HG02870 (cell line): ENCODE measurements around the gene EVA1C.
"Not testable (repeated sequence)": the region's sequence is repeated elsewhere in the genome, so short reads cannot be mapped to it uniquely, and the experiment has no call there.

Experiments
- ATAC-seq: cut with Tn5 transposase; IDR thresholded peaks from one replicate; pipeline ENCODE4 v1.9.1; 2021; ENCODE audit warnings: mild to moderate bottlenecking, moderate library complexity; ENCODE audit not compliant: unreplicated experiment

EVA1C gene

GRCh38 chr21:32423320-32424190 is 11.0 kb downstream of the EVA1C start:
- ATAC-seq: no peak

DNA sequence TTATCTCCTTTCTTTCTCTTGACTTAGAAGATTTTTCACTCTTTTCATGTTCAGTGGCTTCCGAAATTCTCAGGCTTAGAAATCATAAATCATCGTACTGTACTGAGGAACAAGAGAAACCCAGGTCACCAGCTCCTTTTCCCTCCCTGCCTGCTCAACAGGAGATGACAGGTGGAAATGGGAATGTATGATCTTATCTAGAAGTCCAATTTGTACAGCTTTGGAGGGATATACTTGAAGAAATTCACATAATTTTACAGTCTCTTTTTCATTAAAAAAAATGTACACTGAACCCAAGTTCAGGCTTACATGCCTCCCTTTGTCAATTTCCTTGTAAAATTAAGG is 11.7 kb downstream of the EVA1C start:
- no peak for ATAC-seq

DNA sequence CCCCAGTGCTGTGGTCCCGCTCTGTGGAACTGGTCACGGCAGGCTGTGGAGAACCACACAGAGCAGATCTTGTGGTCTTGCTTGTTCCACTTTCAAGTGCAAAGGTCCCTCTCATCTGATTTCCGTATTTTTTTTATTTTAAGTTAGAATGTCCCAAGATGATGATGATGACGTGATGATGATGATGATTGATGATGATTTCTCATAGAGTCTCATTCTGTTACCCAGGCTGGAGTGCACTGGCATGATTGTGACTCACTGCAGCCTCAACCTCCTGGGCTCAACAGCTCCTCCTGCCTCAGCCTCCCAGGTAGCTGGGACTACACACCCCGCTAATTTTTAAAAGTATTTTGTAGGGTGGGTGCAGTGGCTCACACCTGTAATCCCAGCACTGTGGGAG is 12.2 kb downstream of the EVA1C start:
- no peak for ATAC-seq

DNA sequence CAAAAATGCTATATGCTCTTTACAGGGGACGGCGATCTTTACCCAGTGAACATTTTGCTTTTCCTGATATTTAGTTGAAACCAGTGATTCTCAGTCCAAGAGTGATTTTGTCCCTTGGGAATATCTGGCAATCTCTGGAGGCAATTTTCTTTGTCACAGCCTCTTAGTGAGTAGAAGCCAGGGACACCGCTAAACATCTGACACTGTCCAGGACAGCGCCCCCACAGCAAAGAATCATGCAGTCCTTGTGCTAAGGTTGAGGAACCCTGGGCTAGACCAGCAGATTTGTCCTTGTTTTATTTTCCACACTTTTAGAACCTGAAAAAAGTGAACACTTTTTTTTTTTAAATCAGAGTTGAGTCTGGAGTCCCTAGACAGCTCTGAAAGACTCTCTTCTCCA is 13.1 kb downstream of the EVA1C start:
- no peak for ATAC-seq

DNA sequence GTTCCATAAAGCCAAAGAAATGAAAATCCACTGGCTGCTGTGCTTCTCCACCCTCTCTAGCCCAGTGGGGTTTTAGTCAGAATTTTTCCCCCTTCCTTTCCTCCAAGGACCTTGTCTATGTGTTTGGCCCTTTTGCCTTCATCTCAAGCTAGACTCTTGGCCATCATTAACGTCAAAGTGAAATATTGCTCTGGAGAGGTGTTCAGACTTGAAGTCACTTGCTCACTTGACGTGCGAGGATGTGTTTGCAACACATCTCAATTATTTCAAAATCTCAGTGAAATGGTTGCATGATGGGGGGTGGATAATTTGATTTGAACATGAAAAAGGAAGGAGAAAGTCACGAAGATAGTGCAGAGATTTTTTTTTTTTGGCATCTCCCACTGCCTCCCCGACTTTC is 13.6 kb downstream of the EVA1C start:
- ATAC-seq: no peak

DNA sequence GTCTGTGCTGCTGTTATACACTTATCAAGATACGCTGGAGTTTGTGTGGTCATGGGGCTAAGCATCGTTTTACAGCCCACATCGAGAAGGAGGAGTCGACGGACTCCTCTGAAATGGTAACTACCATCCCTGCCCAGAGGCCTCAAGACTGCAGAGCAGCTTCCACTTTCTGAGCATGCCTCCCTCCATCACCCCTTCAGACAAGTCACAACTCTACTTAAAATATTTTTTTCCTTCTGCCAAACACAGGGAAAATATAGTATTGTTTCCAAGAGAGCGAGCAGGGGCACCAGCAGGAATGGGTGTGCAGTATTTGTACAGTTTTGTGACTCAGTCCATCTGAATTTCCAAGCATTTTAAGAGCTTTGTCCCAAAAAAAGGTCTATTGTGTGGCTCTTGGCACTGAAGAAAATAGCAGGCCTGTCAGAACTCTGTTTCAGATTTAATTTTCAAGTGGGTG is 14.1 kb downstream of the EVA1C start:
- no peak for ATAC-seq

GRCh38 chr21:32427958-32428623 is 15.6 kb downstream of the EVA1C start:
- no peak for ATAC-seq

DNA sequence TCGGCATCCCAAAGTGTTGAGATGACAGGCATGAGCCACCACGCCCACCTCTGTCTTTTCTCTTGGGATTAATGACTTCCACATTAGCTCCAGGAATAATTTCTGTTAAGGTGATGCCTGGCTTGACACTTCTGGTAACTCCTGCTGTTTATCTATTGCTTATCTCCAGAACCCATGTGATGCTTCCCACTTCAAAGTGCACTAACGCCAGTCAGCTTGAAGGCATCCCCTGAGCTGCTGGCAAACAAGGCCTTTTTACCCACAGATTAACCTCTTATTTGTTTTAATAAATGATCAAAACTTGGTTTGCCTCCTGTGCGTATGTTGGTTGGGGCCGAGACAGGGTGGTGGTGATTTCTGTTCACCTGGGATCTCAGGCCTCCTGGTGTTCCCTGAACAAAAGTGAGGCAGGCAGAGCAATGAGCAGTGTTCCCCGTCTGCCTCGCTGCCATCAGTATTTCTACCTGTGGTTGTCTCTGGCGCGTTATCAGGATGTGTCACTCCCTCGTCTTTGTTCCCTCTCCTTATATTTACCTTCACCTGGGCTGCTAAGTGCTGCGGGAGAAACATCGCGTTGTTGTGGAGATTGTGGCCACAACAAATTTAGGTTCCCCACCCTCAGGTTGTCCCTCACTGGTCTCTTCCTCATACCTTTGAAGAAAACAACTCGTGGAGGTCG is 20.6 kb downstream of the EVA1C start:
- ATAC-seq: not testable (repeated sequence)

GRCh38 chr21:32437729-32438128 is 25.2 kb downstream of the EVA1C start:
- ATAC-seq: no peak

GRCh38 chr21:32442566-32443318 is 30.2 kb downstream of the EVA1C start:
- ATAC-seq: no peak

GRCh38 chr21:32445101-32445500 is 32.6 kb downstream of the EVA1C start:
- no peak for ATAC-seq

DNA sequence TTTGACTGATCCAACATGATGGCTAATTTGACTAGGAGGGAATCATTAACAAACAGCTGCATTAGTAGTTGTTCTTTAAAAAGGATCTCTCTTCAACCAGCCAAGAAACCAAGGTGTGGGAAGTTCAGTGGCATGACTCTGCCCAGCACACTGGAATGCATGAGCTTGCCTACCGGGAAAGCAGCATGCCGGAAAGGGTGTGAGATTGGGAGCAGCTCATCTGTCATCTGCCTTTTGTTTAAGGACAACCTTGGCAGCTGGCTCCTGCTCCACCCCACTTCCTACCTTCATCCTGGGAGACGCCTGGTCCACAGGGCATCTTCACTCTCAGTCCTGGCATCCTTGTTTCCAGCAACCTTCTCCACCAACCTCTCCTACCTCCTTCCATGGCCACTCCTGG is 33.9 kb downstream of the EVA1C start:
- ATAC-seq: not testable (repeated sequence)

DNA sequence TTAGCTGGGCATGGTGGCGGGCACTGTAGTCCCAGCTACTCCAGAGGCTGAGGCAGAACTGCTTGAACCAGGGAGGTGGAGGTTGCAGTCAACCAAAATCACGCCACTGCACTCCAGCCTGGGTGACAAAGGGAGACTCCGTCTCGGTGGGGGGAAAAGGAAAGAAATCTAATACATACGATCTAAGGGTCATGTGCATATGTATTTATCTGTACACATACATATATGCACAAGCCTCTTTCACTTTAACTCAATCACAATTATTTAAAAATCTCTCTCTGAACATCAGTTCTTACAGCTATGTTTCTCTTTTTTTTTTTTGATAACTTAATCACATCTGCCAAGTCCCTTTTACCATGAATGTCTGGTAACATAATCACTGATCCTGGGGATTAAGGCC is 34.7 kb downstream of the EVA1C start:
- ATAC-seq: no peak

GRCh38 chr21:32448803-32449594 is 36.5 kb downstream of the EVA1C start:
- ATAC-seq: no peak

GRCh38 chr21:32450881-32451701 is 38.6 kb downstream of the EVA1C start:
- not testable (repeated sequence) for ATAC-seq

DNA sequence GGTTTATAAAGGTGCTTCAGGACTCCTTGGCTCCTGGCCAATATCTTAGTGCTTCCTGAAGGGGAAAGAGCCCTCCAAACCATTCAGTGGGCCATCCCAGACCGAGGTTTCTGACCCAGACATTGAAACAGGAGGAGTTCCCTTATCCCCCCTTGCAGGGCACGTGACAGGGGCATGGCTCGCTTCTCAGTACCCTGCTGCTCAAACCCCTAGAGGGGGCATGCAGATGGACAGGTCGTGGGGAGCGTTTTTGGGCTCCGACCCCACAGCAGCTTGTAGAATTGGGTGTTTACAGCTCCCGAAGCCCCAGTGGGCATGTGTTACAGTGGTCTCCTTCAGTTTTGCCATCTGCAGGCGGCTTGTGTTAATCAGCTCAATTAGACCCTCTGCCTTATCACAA is 39.7 kb downstream of the EVA1C start:
- ATAC-seq: not testable (repeated sequence)

DNA sequence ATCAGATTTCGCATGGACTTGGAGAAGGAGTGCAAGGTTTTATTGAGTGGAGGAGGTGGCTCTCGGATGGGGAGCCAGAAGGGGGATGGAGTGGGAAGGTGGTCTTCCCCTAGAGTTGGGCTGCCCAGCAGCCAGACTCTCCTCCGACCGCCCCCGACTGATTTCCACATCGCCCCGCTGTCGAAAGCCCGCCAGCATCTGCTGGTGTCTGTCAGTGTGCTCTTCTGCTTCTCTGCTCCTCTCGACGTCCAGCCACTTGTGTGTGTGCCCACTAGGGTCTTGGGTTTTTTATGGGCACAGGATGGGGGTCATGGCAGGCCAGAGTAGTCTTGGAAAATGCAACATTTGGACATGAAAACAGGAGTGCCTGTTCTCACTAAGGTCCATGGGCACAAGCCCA is 40.1 kb downstream of the EVA1C start:
- no peak for ATAC-seq

DNA sequence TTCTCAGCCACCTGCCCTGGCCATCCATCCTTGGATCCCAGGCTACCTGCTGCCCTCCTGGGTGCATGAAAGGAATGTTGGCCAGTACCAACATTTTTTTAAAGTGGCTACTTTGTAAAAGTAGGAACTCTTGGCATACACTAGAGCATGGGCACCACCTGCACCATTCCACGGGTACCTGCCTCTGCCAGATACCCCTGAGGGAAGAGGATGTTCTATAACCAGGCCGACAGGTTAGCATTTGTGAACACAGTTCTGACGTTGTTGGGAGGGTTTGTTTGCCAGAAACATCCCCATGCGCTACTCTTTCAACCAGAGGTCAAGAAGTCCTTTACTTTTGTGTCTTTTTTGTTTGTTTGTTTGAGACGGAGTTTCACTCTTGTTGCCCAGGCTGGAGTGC is 43.0 kb downstream of the EVA1C start:
- no peak for ATAC-seq

DNA sequence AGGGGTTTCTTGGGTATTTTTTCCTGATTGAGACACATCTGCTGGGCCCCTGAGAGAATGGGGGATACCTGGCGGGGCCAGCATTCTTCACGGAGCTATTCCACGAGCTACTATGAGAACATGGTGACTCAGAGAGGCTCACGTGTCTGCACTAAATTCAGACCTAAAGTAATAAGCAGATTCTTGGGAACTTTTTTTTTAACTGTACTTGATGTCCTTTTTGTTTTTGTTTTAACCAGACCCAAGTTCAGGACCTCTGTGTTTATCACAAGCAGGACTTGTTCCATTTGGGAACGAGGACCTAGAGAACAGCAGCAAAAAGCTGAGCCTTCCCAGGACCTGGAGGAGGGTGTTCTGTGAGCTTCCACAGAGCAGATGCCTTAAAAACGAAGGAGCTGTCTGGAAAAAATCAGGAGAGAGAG is 44.0 kb downstream of the EVA1C start:
- ATAC-seq: no peak
